ENCODE results near the gene FAM241B.

Gene FAM241B

GRCh38 chr10:69668721-69669120 is 38.7 kb downstream of the FAM241B start:
- no peak for DNase-seq

GRCh38 chr10:69669409-69669808 is 39.4 kb downstream of the FAM241B start:
- no peak for DNase-seq

- no peak for DNase-seq
Observed at GRCh38 chr10:69673521-69673920, 43.5 kb downstream of the FAM241B start.

GRCh38 chr10:69674786-69675185 is 44.7 kb downstream of the FAM241B start:
- DNase-seq = no peak

- no peak for DNase-seq
Observed at GRCh38 chr10:69676301-69676700, 46.3 kb downstream of the FAM241B start.

DNA sequence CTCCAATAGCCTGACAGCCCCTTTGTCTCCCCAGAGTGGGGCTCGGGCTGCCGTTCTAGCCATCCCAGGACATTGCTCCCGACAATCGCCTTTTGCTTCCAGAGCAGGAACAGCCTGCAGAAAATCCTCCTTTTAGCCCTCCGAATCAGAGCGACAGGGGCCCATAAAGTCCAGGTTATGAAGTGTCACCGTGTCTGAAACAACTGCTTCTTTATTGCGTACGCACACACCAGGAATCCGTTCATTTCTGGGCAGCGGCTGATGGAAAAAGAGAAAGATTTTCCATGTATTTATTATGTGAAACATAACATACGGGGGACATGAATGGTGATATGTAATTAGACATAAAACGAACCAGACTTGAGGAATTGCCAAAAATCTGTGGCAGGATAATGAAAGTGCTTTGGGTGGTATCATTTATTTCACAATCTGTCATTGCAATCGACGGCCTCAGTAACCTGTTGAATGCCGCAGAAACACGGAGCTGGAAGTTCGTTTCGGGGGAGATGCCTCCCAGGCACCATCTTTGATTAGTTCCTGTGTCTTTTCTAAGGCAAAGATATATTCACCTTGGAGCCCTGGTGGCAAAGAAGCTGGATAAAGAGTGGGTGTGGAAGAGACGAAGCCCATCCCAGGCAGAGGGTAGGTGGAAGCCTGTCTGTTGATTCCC is 48.1 kb downstream of the FAM241B start:
- DNase-seq = no peak

GRCh38 chr10:69679736-69680135 is 49.7 kb downstream of the FAM241B start:
- DNase-seq = no peak

DNA sequence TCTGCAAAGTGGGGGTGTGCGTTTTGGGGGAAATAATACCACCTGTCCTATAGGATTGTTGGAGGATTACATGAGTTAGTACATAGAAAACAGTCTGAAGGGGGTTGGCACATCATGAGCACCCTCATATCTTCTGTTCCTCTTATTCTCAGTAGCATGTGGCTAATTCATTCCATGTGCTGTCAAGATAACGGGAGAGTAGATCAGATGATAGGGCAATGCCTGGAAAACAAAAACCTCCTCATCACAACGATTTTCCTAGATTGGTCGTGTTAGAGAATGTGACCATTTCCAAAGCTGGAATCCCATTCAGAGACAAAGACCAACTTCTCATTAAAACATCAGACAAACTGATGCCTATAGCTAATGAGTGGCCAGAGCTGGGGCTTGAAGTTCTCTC is 50.6 kb downstream of the FAM241B start:
- no peak for DNase-seq

GRCh38 chr10:69681436-69681835 is 51.4 kb downstream of the FAM241B start:
- no peak for DNase-seq

GRCh38 chr10:69682955-69683474 is 53.0 kb downstream of the FAM241B start:
- no peak for DNase-seq

All from AML-193 (cell line).